Loucy (cell line): Measurements from ENCODE around the gene MYMX.

Source experiments
- CTCF ChIP-seq: fragments of 200-600 bp; sonication (generic); conservative IDR thresholded peaks from 2 replicates; pipeline ENCODE4 v1.5.1; 2014; ENCODE audit warnings: mild to moderate bottlenecking, antibody characterized with exemption, low read length
- EZH2phosphoT487 ChIP-seq: fragments of 200-600 bp; IDR thresholded peaks from 2 replicates; pipeline ENCODE4 v1.6.1; 2018; ENCODE audit warnings: antibody characterized with exemption, mild to moderate bottlenecking, moderate library complexity, borderline replicate concordance

- TF ChIP-seq CTCF (no peak), EZH2phosphoT487 (no peak)
Measured at GRCh38 chr6:44169154-44169553, 47.6 kb upstream of the MYMX start.
